ENCODE results near the gene TGFA. TPM values are rescaled to one million over a fixed set of nuclear protein-coding genes. Genes with fewer than 3 reads are reported as not detected.

Gene TGFA
- polyA plus RNA-seq, 2 of the 4 experiments (the other 2 are of a cell fraction) = 3.5 to 5.3 TPM

GRCh38 chr2:70546885-70547284 is 6.7 kb downstream of the TGFA start:
- 71% methylated on average over 3 of the region's 3 CpGs for WGBS (ENCODE audit: missing lambda C conversion rate)

GRCh38 chr2:70546376-70546775 is 7.2 kb downstream of the TGFA start:
- ATAC-seq = no peak
- Histone ChIP-seq H3K4me1 (peaks cover 6% of the 10 kb centered on the region), H3K4me3 (no peak overlapping the region), H3K4me2 (no peak overlapping the region), H3K9me3 (no peaks in the 10 kb centered on the region), H3K27ac (no peak overlapping the region)
- TF ChIP-seq CHD4 (IDR thresholded peaks at IDR 0.05; ENCODE audit: borderline replicate concordance) (no peak), HOXA7 (CRISPR knock-in tag; IDR thresholded peaks at IDR 0.05) (no peak), CHD2 (IDR thresholded peaks at IDR 0.05; ENCODE audit: low read length, partially characterized antibody) (no peak), NPAS2 (CRISPR knock-in tag; IDR thresholded peaks at IDR 0.05; ENCODE audit: borderline replicate concordance) (no peak), HES2 (IDR thresholded peaks at IDR 0.05) (no peak), ZC3H11A (IDR thresholded peaks at IDR 0.05) (no peak), RCOR1 (IDR thresholded peaks at IDR 0.05; ENCODE audit: low read depth, low read length) (no peak), FOSB (CRISPR knock-in tag; IDR thresholded peaks at IDR 0.05) (no peak), ZNF302 (CRISPR knock-in tag; IDR thresholded peaks at IDR 0.05) (no peak), JUN (IDR thresholded peaks at IDR 0.05) (no peak), SREBF2 (IDR thresholded peaks at IDR 0.05) (no peak), EHMT2 (IDR thresholded peaks at IDR 0.05; ENCODE audit: low read depth) (no peak), BHLHE40 (IDR thresholded peaks at IDR 0.05; ENCODE audit: low read depth, low read length) (no peak)
- TF ChIP-seq, protein P1, sequence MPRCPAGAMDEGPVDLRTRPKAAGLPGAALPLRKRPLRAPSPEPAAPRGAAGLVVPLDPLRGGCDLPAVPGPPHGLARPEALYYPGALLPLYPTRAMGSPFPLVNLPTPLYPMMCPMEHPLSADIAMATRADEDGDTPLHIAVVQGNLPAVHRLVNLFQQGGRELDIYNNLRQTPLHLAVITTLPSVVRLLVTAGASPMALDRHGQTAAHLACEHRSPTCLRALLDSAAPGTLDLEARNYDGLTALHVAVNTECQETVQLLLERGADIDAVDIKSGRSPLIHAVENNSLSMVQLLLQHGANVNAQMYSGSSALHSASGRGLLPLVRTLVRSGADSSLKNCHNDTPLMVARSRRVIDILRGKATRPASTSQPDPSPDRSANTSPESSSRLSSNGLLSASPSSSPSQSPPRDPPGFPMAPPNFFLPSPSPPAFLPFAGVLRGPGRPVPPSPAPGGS (IDR thresholded peaks at IDR 0.05) = no peak
- TF ChIP-seq, protein P2, sequence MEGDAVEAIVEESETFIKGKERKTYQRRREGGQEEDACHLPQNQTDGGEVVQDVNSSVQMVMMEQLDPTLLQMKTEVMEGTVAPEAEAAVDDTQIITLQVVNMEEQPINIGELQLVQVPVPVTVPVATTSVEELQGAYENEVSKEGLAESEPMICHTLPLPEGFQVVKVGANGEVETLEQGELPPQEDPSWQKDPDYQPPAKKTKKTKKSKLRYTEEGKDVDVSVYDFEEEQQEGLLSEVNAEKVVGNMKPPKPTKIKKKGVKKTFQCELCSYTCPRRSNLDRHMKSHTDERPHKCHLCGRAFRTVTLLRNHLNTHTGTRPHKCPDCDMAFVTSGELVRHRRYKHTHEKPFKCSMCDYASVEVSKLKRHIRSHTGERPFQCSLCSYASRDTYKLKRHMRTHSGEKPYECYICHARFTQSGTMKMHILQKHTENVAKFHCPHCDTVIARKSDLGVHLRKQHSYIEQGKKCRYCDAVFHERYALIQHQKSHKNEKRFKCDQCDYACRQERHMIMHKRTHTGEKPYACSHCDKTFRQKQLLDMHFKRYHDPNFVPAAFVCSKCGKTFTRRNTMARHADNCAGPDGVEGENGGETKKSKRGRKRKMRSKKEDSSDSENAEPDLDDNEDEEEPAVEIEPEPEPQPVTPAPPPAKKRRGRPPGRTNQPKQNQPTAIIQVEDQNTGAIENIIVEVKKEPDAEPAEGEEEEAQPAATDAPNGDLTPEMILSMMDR (IDR thresholded peaks at IDR 0.05) = no peak
- TF ChIP-seq, protein P3, sequence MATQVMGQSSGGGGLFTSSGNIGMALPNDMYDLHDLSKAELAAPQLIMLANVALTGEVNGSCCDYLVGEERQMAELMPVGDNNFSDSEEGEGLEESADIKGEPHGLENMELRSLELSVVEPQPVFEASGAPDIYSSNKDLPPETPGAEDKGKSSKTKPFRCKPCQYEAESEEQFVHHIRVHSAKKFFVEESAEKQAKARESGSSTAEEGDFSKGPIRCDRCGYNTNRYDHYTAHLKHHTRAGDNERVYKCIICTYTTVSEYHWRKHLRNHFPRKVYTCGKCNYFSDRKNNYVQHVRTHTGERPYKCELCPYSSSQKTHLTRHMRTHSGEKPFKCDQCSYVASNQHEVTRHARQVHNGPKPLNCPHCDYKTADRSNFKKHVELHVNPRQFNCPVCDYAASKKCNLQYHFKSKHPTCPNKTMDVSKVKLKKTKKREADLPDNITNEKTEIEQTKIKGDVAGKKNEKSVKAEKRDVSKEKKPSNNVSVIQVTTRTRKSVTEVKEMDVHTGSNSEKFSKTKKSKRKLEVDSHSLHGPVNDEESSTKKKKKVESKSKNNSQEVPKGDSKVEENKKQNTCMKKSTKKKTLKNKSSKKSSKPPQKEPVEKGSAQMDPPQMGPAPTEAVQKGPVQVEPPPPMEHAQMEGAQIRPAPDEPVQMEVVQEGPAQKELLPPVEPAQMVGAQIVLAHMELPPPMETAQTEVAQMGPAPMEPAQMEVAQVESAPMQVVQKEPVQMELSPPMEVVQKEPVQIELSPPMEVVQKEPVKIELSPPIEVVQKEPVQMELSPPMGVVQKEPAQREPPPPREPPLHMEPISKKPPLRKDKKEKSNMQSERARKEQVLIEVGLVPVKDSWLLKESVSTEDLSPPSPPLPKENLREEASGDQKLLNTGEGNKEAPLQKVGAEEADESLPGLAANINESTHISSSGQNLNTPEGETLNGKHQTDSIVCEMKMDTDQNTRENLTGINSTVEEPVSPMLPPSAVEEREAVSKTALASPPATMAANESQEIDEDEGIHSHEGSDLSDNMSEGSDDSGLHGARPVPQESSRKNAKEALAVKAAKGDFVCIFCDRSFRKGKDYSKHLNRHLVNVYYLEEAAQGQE (IDR thresholded peaks at IDR 0.05) = no peak
- ChIA-PET POLR2A (no interaction called here), CTCF (no interaction called here)
- no peak for DNase-seq (ENCODE audit: low read depth in 1 of 2, low spot score in 1 of 2)
- WGBS (ENCODE audit: missing lambda C conversion rate) = 51% methylated on average over 2 of the region's 2 CpGs
- FAIRE-seq = no peak

More at GRCh38 chr2:70546885-70547284, 6.7 kb downstream of the TGFA start:
- DNase-seq (ENCODE audit: low read depth in 1 of 2, low spot score in 1 of 2) (no peak), ATAC-seq (no peak), FAIRE-seq (no peak)
- TF ChIP-seq, protein P4, sequence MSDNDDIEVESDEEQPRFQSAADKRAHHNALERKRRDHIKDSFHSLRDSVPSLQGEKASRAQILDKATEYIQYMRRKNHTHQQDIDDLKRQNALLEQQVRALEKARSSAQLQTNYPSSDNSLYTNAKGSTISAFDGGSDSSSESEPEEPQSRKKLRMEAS (IDR thresholded peaks at IDR 0.05) = no peak
- TF ChIP-seq MAFK (IDR thresholded peaks at IDR 0.05; ENCODE audit: partially characterized antibody) = peak; percentile 66
- H3K9me3 ChIP-seq = no peaks in the 10 kb centered on the region
- H3K4me3 ChIP-seq = no peak overlapping the region
- H3K27ac ChIP-seq = no peak overlapping the region
- H3K4me2 ChIP-seq = no peak overlapping the region
- ChIA-PET CTCF (no interaction called here), POLR2A (no interaction called here)
- H3K4me1 ChIP-seq = peaks cover 1% of the 10 kb centered on the region; the same call in 2 of the 3 replicates
